Natural killer cell treated with Interleukin-12 subunit alpha and Interleukin-12 subunit beta and Interleukin-15 and Interleukin-18, amount 100 ng/mL, for 72 hours (primary cell): ENCODE measurements around the gene ASB6. TPM values are rescaled to one million over a fixed set of nuclear protein-coding genes. Genes with fewer than 3 reads are reported as not detected.
A peak's percentile ranks its signal among the peaks of the same experiment; 100 is the strongest.
"Not testable (repeated sequence)": the region's sequence is repeated elsewhere in the genome, so short reads cannot be mapped to it uniquely, and the experiment has no call there.

Experiments
- ATAC-seq, 2 donors: fragments of 150-1000 bp; cut with Tn5 transposase in 1 of 2; sonication (Bioruptor Pico), chemical (Tn5 transposase) in 1 of 2; 2 replicates each; pipeline ENCODE4 v1.10.0; 2021
- DNase-seq: peaks from one replicate; pipeline ENCODE4 v3.0.0; 2022; ENCODE audit warnings: low spot score
- H3K27ac Mint-ChIP-seq, 2 donors: 1 replicate in 1 of 2; 2 replicates in 1 of 2; pipeline ENCODE4 v1.8.0; 2022; ENCODE audit warnings: mixed read lengths in 2 of 2, mild to moderate bottlenecking in 1 of 2, moderate library complexity in 1 of 2
- H3K27me3 Mint-ChIP-seq, 2 donors: 1 replicate in 1 of 2; 2 replicates in 1 of 2; pipeline ENCODE4 v1.8.0; 2022; ENCODE audit warnings: mixed read lengths in 2 of 2
- H3K36me3 Mint-ChIP-seq: one replicate; pipeline ENCODE4 v1.8.0; 2022; ENCODE audit warnings: mixed read lengths
- H3K4me1 Mint-ChIP-seq, 2 donors: 1 replicate in 1 of 2; 2 replicates in 1 of 2; pipeline ENCODE4 v1.8.0; 2022; ENCODE audit warnings: low read depth in 2 of 2, mixed read lengths in 2 of 2, mild to moderate bottlenecking in 1 of 2
- H3K4me3 Mint-ChIP-seq: one replicate; pipeline ENCODE4 v1.8.0; 2022; ENCODE audit warnings: mixed read lengths
- H3K9me3 Mint-ChIP-seq: 2 replicates; pipeline ENCODE4 v1.8.0; 2022; ENCODE audit warnings: mixed read lengths
- total RNA-seq, 2 donors: library from RNA; stranded (reverse); gene quantifications; one replicate each; pipeline ENCODE4 v1.2.3, GENCODE V29; 2022

The ASB6 gene
- total RNA-seq, 2 donors from 2014 or later, result 31.0 to 42.5 TPM

DNA sequence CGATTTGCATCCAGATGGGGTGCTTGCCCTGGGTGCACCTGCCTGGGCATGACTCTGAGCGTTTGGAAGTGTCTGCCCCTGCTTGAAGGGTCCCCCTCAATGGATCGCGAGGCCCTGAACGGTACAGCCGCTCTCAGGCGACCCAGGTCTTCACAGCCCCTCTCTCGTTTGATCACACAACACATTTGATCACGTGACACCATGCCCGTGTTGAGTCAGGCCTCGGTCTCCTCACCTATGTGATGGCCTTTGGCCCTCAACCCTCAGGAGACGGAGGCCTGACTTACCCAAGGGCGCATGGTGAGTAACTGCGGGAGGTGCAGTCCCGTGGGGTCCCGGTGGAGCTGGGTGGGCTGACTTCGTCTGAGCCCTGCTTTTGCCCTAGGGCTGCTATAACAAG lies 3.0 kb upstream of the ASB6 start:
- no peaks in the 10 kb centered on the region for H3K27me3 Mint-ChIP-seq
- no peak overlapping the region for H3K4me3 Mint-ChIP-seq
- no peak for ATAC-seq
- H3K36me3 Mint-ChIP-seq, result no peaks in the 10 kb centered on the region
- no peak for DNase-seq
- H3K9me3 Mint-ChIP-seq, result no peaks in the 10 kb centered on the region
- H3K27ac Mint-ChIP-seq, result no peak overlapping the region
- H3K4me1 Mint-ChIP-seq, result peaks cover 10 to 12% of the 10 kb centered on the region in 2 donors

DNA sequence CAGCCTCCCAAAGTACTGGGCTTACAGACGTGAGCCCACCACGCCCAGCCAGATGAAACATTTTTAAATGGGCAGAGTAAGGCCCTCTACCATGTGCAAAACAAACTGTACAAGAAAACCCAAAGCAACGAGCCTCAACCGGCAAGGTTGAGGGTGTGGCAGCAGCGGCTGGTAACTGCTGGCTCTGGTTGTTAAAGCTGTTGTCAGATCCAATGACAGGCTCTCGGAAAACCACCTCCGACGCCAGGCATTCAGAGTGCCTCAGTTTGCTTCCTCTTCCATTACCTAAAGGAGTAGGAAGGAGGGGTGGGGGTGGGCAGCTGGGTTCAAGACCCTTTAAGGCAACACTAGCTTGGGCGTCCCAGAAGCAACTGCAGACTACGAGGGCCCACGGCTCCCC lies 2.4 kb upstream of the ASB6 start:
- DNase-seq, result no peak
- Mint-ChIP-seq H3K27ac (no peak overlapping the region), H3K27me3 (no peaks in the 10 kb centered on the region), H3K4me3 (no peak overlapping the region), H3K4me1 (peaks cover 10 to 13% of the 10 kb centered on the region in 2 donors), H3K36me3 (no peaks in the 10 kb centered on the region), H3K9me3 (no peaks in the 10 kb centered on the region)
- no peak for ATAC-seq

DNA sequence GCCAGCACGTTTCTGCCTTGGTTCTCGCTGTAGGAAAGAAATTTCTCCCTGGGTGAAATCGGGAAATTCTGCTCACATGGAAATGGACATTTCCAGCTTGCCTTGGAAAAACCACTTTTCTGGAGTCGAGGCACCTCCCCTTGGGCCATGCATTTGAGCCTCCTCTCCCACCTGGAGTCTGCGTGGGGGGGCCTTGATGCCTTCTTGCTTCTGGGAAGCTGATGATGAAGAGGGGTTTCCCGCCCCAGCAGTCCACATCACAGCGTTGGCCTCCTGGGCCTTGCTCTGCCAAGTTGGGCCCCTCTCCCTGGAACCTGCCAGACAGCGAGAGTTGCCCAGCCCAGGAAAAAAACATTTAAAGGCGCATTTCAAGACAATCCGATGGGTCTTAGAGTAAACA lies 1.8 kb upstream of the ASB6 start:
- Mint-ChIP-seq H3K4me1 (peaks cover 10 to 13% of the 10 kb centered on the region in 2 donors), H3K36me3 (no peaks in the 10 kb centered on the region), H3K9me3 (no peaks in the 10 kb centered on the region), H3K27me3 (no peaks in the 10 kb centered on the region), H3K27ac (no peak overlapping the region), H3K4me3 (no peak overlapping the region)
- ATAC-seq (no peak), DNase-seq (no peak)

DNA sequence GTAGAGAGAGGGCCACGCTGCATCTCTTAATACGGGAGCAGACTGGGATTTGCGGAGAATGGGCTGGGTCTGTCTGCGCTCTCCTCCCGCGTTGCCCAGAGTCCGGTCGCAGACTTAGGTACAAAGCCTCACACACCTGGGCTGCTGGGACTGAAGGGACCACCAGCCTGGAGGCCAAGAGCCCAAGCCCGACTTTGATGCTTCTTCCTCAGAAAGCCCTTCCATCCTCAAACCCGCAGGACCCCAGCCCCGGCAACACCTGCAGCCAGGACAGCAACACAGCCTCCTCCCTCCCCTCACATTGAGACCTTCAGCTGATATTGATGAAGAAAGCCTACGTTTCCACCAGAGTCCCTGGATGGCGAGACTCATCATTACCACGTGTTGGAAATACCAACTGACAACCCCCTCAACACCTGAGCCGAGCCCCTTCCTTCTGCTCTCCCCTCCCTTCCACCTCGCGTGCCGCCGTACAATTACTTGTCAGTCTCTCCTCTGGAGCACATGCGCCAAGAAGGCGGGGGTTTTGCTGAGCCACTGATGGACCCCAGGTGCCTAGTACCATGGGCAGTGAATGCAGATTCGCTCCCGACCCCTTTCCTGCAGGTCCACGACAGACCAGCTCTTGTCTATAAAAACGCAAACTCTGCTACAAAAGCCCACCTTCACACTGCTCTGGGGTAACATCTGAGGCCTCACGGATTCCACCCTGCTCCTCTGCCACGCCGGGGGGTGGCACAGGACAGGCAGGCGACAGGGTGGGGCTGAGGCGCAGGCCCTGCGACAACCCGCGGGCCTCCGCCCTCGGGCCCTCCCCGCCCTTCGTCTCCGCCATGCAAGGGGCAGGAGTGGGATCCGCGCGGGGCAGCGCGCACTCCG lies 841 bp downstream of the ASB6 start:
- Mint-ChIP-seq H3K27ac (peak overlapping the region; percentile 61 to 63), H3K4me1 (peaks cover 10 to 18% of the 10 kb centered on the region in 2 donors), H3K4me3 (peak overlapping the region; percentile 93), H3K27me3 (no peaks in the 10 kb centered on the region), H3K9me3 (no peaks in the 10 kb centered on the region), H3K36me3 (no peaks in the 10 kb centered on the region)
- ATAC-seq, result peak in 1 of 2 donors; percentile 11
- DNase-seq, result no peak

DNA sequence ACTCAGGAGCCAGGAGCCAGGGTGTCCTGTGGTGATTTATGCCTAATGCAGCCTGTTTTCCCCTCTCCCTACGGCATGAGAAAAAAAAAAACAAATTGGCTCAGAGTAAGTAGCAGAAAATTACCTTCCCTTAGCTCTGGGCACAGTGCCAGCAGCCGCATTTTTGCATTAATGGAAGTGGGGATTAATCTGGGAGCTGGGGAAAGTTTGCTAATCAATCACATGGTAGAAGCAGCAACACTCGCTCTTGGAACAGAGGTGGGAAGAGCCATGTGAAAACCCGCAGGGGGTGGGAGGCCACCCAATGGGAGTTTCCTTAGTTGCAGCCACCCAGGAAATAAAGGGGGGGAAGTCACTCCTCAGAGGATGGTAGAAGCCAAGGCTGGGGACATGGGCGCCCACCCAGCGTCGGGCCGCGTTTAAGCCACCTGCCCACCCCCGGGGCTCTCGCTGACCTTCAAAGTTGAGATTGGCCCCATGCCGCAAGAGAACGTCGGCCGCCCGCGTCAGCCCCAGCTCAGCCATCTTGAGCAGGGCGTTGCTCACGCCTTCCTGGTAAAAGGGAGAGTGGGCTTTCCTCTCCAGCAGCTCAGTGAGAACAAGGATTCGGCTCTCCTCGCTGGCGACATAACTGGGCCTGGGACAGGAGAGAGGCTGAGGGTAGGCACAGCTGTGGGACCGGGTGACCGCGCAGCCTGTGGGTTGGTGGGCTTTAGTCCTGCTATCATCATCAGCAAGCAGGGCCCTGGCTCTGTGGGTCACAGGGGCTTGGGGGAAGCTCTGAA lies 1.7 kb downstream of the ASB6 start:
- no peak for ATAC-seq
- no peak overlapping the region for H3K27ac Mint-ChIP-seq

DNA sequence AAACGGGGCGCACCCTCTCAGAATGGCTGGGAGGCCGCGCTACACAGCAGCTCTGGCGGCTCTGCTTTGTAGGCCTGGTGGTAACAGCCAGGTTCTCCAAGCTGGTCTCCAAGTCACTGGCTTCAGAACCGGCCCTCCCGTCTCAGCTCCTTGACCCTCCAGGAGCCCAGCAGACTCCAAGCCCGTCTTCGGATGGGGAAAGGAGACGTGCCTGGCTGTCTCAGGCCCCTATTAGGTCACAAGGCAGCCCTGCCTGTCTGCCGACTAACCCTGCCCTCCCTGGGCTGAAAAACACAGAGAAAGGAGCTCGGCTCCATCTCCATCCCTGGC lies 2.2 kb downstream of the ASB6 start:
- no peaks in the 10 kb centered on the region for H3K9me3 Mint-ChIP-seq
- ATAC-seq (no peak), DNase-seq (no peak)
- H3K27ac Mint-ChIP-seq, result no peak overlapping the region
- H3K36me3 Mint-ChIP-seq, result no peaks in the 10 kb centered on the region
- peaks cover 10 to 18% of the 10 kb centered on the region in 2 donors for H3K4me1 Mint-ChIP-seq
- no peaks in the 10 kb centered on the region for H3K27me3 Mint-ChIP-seq
- peak overlapping the region; percentile 93 for H3K4me3 Mint-ChIP-seq

More for the DNA sequence above, 1.7 kb downstream of the ASB6 start:
- H3K27me3 Mint-ChIP-seq, result no peaks in the 10 kb centered on the region
- H3K4me1 Mint-ChIP-seq, result peaks cover 10 to 18% of the 10 kb centered on the region in 2 donors
- DNase-seq, result no peak
- H3K4me3 Mint-ChIP-seq, result peak overlapping the region; percentile 93
- no peaks in the 10 kb centered on the region for H3K9me3 Mint-ChIP-seq
- no peaks in the 10 kb centered on the region for H3K36me3 Mint-ChIP-seq

DNA sequence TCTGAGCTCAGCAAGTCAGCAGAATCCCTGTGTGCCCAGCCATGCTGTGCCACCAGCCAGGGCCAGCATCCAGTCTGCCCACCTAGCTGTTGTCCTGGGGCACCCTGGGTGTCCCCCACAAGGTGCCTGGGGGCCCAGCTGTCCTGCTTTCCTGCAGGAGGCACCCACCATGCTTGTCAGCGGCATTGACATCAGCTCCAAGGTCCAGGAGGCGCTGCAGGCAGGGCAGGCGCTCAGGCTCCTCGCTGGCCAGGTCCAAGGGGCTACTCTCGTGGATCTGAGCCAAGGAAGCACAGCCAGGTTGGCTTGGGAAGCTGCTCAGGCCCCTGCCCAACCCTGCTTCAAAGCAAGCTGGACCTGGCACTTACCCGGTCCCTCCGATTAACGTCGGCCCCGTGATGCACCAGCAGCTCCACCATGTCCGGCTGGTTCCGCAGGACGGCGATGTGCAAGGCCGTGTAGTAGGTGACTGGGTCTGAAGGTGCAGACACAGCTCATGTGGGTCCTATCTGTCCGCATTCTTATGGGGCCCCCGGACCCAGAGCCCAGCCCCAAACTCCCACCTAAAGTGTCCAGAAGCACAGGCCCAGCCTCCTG lies 2.8 kb downstream of the ASB6 start:
- Mint-ChIP-seq H3K36me3 (no peaks in the 10 kb centered on the region), H3K27me3 (no peaks in the 10 kb centered on the region), H3K4me1 (peaks cover 10 to 18% of the 10 kb centered on the region in 2 donors), H3K9me3 (no peaks in the 10 kb centered on the region), H3K27ac (no peak overlapping the region), H3K4me3 (no peak overlapping the region)
- DNase-seq (no peak), ATAC-seq (no peak)

DNA sequence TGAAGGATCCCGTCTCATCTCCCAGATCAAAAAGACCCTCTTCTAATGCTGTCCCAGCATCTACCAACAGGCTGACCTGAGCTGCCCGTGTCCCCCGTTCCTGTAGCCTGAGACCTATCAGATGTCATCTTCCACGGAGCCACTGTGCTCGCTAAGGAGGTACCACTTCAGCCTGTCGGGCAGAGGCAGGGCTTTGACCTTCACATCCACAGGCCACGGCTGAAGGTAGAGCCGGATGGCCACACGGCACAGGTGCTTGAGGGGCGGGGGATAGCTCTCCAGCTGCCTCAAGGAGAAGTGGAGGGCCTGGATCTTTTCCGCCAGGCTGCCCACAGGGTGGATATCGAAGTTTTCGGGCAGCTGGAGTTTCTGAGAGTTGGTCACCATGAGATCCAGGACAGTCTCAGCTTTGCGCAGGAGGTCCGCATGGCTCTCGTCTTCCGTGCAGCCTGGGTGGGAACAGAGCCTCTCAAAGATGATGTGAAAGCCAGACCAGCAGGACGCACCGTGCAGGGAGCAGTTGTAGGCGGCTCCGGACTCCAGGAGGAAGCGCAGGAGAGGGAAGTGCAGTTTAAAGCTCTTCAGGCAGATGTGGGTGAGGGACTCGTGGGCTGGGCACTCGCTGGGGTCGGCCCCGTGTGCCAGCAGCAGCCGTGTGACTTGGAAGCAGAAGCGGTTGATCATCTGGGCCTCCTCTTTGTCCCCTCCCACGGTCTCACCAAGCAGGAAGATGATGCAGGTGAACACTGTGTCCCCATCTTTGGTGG lies 4.1 kb downstream of the ASB6 start:
- no peak overlapping the region for H3K27ac Mint-ChIP-seq
- no peaks in the 10 kb centered on the region for H3K27me3 Mint-ChIP-seq
- no peak for ATAC-seq
- H3K4me1 Mint-ChIP-seq, result peaks cover 10 to 18% of the 10 kb centered on the region in 2 donors
- no peak for DNase-seq
- no peaks in the 10 kb centered on the region for H3K9me3 Mint-ChIP-seq
- no peaks in the 10 kb centered on the region for H3K36me3 Mint-ChIP-seq
- H3K4me3 Mint-ChIP-seq, result no peak overlapping the region

DNA sequence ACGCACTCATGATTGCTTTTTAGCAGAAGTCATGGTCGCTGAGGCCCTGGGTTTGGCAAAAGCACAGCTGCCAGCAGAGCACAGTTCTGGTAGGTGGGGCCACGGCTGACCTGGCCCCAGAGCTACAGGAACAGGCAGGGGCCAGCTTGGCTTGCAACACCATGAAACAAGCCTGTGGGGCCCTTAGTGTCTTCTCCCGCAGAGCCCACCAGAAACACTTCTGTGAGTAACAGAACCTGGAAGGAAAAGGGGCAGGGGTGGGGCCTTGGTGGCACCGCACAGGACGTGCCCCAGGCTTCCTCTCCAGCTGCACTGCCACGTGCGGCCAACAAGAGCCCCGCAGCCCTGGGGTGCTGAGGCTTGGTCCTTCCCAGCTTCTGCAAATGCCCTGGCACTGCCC lies 4.8 kb downstream of the ASB6 start:
- Mint-ChIP-seq H3K27me3 (no peaks in the 10 kb centered on the region), H3K4me3 (no peak overlapping the region), H3K27ac (no peak overlapping the region), H3K36me3 (no peaks in the 10 kb centered on the region), H3K4me1 (peaks cover 10 to 21% of the 10 kb centered on the region in 2 donors), H3K9me3 (no peaks in the 10 kb centered on the region)
- ATAC-seq (no peak), DNase-seq (no peak)

DNA sequence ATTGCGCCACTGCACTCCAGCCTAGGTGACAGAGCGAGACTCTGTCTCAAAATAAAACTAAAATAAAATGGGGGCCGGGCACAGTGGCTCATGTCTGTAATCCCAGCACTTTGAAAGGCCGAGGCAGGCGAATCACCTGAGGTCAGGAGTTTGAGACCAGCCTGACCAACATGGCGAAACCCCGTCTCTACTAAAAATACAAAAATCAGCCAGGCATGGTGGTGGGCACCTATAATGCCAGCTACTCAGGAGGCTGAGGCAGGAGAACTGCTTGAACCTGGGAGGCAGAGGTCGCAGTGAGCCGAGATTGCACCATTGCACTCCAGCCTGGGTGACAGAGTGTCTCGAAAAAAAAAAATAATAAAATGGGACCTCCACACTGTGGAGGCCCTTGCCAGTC lies 5.6 kb downstream of the ASB6 start:
- DNase-seq, H3K27ac Mint-ChIP-seq, H3K4me3 Mint-ChIP-seq, H3K27me3 Mint-ChIP-seq, H3K9me3 Mint-ChIP-seq, ATAC-seq, H3K36me3 Mint-ChIP-seq: not testable (repeated sequence)
- peaks cover 14 to 27% of the 10 kb centered on the region in 2 donors for H3K4me1 Mint-ChIP-seq

DNA sequence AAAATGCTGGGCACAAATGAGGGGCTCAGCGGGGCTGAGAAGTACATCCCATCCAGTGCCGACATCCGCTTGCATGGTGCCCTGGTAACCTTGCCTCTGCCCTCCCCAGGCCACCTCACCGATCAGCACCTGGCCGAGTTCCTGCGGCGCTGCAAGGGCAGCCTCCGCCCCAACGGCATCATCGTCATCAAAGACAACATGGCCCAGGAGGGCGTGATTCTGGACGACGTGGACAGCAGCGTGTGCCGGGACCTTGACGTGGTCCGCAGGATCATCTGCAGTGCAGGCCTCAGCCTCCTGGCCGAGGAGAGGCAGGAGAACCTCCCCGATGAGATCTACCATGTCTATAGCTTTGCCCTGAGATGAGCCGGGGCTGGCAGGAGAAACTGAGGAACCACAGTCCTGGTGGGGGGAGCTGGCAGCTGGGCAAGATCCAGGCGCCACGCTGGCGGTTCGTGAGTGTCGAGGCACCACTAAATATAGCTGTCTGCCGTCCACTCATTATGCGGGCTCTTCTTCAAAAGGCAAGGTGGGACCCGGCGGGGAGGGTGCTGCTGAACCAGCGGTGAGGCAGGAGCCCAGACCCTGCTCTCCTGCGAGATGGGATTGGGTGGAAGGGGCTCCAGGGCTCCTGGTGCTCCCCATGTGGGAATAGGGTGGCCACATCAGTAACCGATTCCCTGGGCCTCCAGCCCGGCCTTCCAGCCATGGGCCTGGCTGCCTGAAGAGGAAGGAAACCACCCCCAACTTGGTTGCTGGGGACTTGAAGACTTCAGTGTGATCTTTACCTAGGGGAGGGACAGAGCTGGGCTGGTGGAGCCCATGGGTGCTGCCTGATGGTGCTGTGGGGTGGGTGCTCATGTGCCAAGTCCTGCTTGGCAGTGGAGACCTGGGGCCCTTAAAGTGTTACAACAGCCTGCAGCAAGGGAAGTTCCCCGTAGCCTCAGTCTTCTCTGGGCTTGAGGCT lies 6.6 kb downstream of the ASB6 start:
- Mint-ChIP-seq H3K27ac (no peak overlapping the region), H3K9me3 (no peaks in the 10 kb centered on the region)
- no peak for ATAC-seq

DNA sequence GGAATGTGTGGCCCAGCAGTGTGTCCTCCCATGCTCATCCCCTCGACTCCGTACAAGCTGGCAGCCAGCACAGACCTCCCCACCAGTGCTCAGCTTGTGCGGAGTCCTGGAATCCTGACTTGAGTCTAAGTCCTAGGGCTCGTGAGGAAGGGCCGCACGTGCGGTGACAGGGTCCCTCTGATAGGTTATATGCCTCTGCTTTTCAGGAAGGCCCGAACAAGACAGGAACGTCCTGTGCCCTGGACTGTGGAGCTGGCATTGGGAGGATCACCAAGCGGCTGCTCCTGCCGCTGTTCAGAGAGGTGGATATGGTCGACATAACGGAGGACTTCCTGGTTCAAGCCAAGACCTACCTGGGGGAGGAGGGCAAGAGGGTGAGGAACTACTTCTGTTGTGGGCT lies 8.1 kb downstream of the ASB6 start:
- H3K36me3 Mint-ChIP-seq, result no peaks in the 10 kb centered on the region
- H3K9me3 Mint-ChIP-seq, result no peaks in the 10 kb centered on the region
- H3K4me1 Mint-ChIP-seq, result peaks cover 20 to 34% of the 10 kb centered on the region in 2 donors
- H3K4me3 Mint-ChIP-seq, result no peak overlapping the region
- ATAC-seq, result no peak
- DNase-seq, result no peak
- no peaks in the 10 kb centered on the region for H3K27me3 Mint-ChIP-seq
- no peak overlapping the region for H3K27ac Mint-ChIP-seq

More for the DNA sequence above, 6.6 kb downstream of the ASB6 start:
- Mint-ChIP-seq H3K4me3 (no peak overlapping the region), H3K27me3 (no peaks in the 10 kb centered on the region), H3K36me3 (no peaks in the 10 kb centered on the region), H3K4me1 (peaks cover 11 to 30% of the 10 kb centered on the region in 2 donors)
- DNase-seq, result no peak
